Rectal smooth muscle tissue (tissue), 1 donor: ENCODE results near the gene BTC.
"Not testable (repeated sequence)": the region's sequence is repeated elsewhere in the genome, so short reads cannot be mapped to it uniquely, and the experiment has no call there.

Experiments
- H3K27ac ChIP-seq: one replicate; pipeline ENCODE4 v1.7.0; 2013; ENCODE audit warnings: low read depth, low read length, inconsistent platforms
- H3K27me3 ChIP-seq: one replicate; pipeline ENCODE4 v1.7.0; 2013; ENCODE audit warnings: low read length; ENCODE audit not compliant: control insufficient read depth, insufficient read depth
- H3K36me3 ChIP-seq: one replicate; pipeline ENCODE4 v1.7.0; 2013; ENCODE audit warnings: low read length; ENCODE audit not compliant: control insufficient read depth, insufficient read depth
- H3K4me1 ChIP-seq: one replicate; pipeline ENCODE4 v1.7.0; 2013; ENCODE audit warnings: low read length; ENCODE audit not compliant: control insufficient read depth, insufficient read depth
- H3K4me3 ChIP-seq: one replicate; pipeline ENCODE4 v1.7.0; 2013; ENCODE audit warnings: low read length
- H3K9ac ChIP-seq: one replicate; pipeline ENCODE4 v1.7.0; 2013; ENCODE audit warnings: low read length

BTC gene, protein sequence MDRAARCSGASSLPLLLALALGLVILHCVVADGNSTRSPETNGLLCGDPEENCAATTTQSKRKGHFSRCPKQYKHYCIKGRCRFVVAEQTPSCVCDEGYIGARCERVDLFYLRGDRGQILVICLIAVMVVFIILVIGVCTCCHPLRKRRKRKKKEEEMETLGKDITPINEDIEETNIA

DNA sequence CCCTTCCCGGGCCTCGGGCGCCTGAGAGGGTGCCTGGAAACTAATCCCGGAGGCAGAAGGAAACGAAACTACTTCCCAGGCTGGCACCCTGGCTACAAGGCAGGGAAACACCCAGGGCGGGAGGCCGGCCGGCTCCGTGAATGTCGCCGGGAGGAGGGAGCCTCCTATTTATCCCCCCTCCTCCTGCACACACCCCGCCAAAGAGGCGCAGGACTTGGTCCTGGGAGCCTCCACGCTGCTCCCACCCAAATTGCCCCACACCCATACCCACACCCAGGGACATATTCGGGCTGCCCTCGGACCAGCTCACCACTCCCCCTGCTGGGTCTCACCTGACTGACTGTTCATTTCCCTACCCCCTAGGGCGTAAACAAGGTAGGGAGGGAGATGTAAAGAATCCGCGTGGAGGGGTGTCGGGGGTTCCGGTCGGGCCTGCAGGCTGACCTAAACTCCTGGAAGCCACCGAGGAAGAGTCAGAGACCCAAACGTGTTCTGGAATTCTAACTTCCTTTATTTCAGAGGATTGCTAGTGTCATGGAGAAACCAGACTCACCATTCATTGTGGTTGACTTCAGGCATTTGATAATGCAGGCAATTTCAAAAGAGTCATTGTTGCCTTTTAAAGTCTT, at the start of gene BTC:
BTC (minus strand) TSS at position 142 of the 629 bp plus-strand sequence. CDS start 198 bp downstream, outside the sequence.
- no peaks in the 10 kb centered on the region for H3K27me3 ChIP-seq
- H3K4me3 ChIP-seq: peak within 1 kb of the TSS; percentile 78
- peak within 1 kb of the TSS; percentile 79 for H3K27ac ChIP-seq
- H3K36me3 ChIP-seq: no peaks in the 10 kb centered on the region
- peaks cover 11% of the 10 kb centered on the region for H3K4me1 ChIP-seq
- H3K9ac ChIP-seq: peak within 1 kb of the TSS; percentile 61

DNA sequence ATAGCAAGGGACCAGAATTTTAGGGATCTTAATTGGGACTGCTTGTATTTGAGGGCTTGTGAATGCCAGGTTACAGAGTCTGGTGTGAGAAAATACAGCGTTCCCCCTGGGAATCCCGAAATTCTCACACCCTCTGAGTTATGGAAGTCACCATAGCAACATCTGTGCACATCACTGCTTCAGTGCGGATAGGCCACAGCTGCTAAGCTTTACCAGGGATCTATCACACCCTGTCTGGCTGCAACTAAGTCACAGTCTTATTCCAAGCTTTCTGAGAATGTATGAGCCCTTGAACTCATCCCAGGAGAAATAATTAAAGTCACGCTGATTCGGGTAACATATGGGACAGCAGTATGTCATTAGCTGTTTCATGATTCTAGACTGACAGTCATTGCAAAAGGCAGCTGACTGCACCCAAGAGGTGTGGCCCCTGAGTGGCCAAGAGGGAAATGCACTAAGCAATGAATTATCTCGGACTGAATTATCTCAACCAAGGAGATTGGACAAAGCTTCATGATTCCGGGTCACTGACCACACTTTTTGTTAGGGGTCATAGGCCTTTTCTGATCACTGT, 46.7 kb upstream of the BTC start:
- Histone ChIP-seq H3K4me1 (no peaks in the 10 kb centered on the region), H3K4me3 (no peak overlapping the region), H3K27me3 (no peaks in the 10 kb centered on the region), H3K9ac (no peak overlapping the region), H3K27ac (no peak overlapping the region), H3K36me3 (no peaks in the 10 kb centered on the region)

- Histone ChIP-seq H3K27ac (no peak overlapping the region), H3K36me3 (no peaks in the 10 kb centered on the region), H3K9ac (no peak overlapping the region), H3K27me3 (no peaks in the 10 kb centered on the region), H3K4me1 (no peaks in the 10 kb centered on the region), H3K4me3 (no peak overlapping the region)
Observed at GRCh38 chr4:74838746-74839370, 44.5 kb upstream of the BTC start.

- Histone ChIP-seq H3K9ac (no peak overlapping the region), H3K4me3 (no peak overlapping the region), H3K27ac (no peak overlapping the region), H3K27me3 (no peaks in the 10 kb centered on the region), H3K4me1 (no peaks in the 10 kb centered on the region), H3K36me3 (no peaks in the 10 kb centered on the region)
Observed at GRCh38 chr4:74830928-74831327, 36.6 kb upstream of the BTC start.

- Histone ChIP-seq H3K4me1 (no peaks in the 10 kb centered on the region), H3K27me3 (no peaks in the 10 kb centered on the region), H3K27ac (no peak overlapping the region), H3K4me3 (no peak overlapping the region), H3K36me3 (no peaks in the 10 kb centered on the region), H3K9ac (no peak overlapping the region)
Observed at GRCh38 chr4:74823194-74823593, 28.9 kb upstream of the BTC start.

DNA sequence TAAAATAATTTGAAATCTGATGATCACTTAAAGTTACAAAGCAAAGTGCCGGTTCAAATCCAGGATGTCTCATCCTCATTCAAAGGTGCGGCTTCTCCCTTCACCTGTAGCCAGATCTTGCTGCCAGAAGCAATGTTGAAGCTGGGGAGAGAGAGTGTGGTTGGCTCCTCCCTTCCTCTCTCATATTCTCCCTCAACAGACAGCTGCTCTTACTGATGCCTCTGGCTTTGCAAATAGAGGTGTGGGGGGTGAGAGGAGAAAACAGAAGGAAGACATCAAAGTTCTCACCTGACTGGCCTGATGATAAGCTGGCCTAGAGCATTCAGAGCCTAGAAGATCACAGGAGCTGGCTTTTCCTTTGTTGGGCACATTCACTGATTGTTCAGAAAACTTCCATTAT, 28.3 kb upstream of the BTC start:
- no peaks in the 10 kb centered on the region for H3K27me3 ChIP-seq
- no peaks in the 10 kb centered on the region for H3K36me3 ChIP-seq
- H3K9ac ChIP-seq: no peak overlapping the region
- no peak overlapping the region for H3K27ac ChIP-seq
- no peak overlapping the region for H3K4me3 ChIP-seq
- no peaks in the 10 kb centered on the region for H3K4me1 ChIP-seq

GRCh38 chr4:74821541-74821940, 27.2 kb upstream of the BTC start:
- Histone ChIP-seq H3K4me1 (no peaks in the 10 kb centered on the region), H3K27ac (no peak overlapping the region), H3K4me3 (no peak overlapping the region), H3K36me3 (no peaks in the 10 kb centered on the region), H3K9ac (no peak overlapping the region), H3K27me3 (no peaks in the 10 kb centered on the region)

DNA sequence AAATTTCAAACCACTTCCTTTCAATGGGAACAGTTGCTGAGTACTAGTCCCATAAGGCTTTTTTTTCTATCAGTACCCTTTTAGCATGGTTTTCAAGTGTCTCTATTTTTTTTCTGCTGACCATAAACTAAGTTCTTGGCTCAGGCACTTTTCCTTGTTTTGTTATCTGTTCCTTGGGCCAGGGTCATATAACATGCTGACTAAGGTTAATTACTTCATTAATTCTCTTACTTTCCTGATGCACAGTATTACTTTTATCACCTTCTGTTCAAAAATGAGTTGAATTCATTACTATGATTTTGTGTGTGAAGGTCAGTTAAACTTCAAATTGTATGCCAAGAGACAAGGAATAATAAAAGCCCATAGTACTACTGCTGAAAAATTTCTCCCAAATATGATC, 19.7 kb upstream of the BTC start:
- Histone ChIP-seq H3K36me3 (no peaks in the 10 kb centered on the region), H3K9ac (no peak overlapping the region), H3K4me1 (no peaks in the 10 kb centered on the region), H3K4me3 (no peak overlapping the region), H3K27me3 (no peaks in the 10 kb centered on the region), H3K27ac (no peak overlapping the region)

DNA sequence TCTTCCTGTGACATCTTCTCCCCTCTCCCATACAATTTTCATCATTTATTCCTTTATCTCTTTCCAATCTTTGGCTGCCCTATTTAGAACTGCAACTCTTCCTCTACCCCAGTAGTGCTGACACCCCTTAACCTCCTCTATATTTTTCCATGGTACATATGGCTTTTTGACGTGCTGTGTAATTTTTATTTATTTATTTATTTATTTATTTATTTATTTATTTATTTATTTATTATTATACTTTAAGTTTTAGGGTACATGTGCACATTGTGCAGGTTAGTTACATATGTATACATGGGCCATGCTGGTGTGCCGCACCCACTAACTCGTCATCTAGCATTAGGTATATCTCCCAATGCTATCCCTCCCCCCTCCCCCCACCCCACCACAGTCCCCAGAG, 17.7 kb upstream of the BTC start:
- H3K4me1 ChIP-seq, H3K27me3 ChIP-seq, H3K36me3 ChIP-seq, H3K4me3 ChIP-seq, H3K27ac ChIP-seq, H3K9ac ChIP-seq: not testable (repeated sequence)

GRCh38 chr4:74805601-74806000, 11.3 kb upstream of the BTC start:
- H3K27me3 ChIP-seq: no peaks in the 10 kb centered on the region
- H3K36me3 ChIP-seq: no peaks in the 10 kb centered on the region
- H3K4me1 ChIP-seq: no peaks in the 10 kb centered on the region

GRCh38 chr4:74800310-74800709, 6.0 kb upstream of the BTC start:
- Histone ChIP-seq H3K27me3 (no peaks in the 10 kb centered on the region), H3K4me3 (no peak overlapping the region), H3K27ac (no peak overlapping the region), H3K9ac (no peak overlapping the region), H3K4me1 (no peaks in the 10 kb centered on the region), H3K36me3 (no peaks in the 10 kb centered on the region)

More at GRCh38 chr4:74805601-74806000, 11.3 kb upstream of the BTC start:
- Histone ChIP-seq H3K9ac (no peak overlapping the region), H3K27ac (no peak overlapping the region), H3K4me3 (no peak overlapping the region)

GRCh38 chr4:74796631-74797030, 2.3 kb upstream of the BTC start:
- Histone ChIP-seq H3K27me3 (no peaks in the 10 kb centered on the region), H3K4me1 (peaks cover 6% of the 10 kb centered on the region)

More at GRCh38 chr4:74796631-74797030, 2.3 kb upstream of the BTC start:
- Histone ChIP-seq H3K36me3 (no peaks in the 10 kb centered on the region), H3K4me3 (no peak overlapping the region), H3K9ac (no peak overlapping the region), H3K27ac (no peak overlapping the region)
